Mesothelial cell of epicardium (in vitro differentiated cells): ENCODE data around the gene MORF4L1. TPM values are rescaled to one million over a fixed set of nuclear protein-coding genes. Genes with fewer than 3 reads are reported as not detected.

Source experiments
- DNase-seq, 2 experiments: peaks; one replicate each; pipeline ENCODE4 v3.0.0; 2021; ENCODE audit warnings: low spot score in 2 of 2; ENCODE audit not compliant: unreplicated experiment in 2 of 2
- H3K27ac Mint-ChIP-seq: 2 replicates; pipeline ENCODE4 v1.8.0; 2021; ENCODE audit warnings: mixed read lengths
- H3K27me3 Mint-ChIP-seq: 2 replicates; pipeline ENCODE4 v1.8.0; 2021; ENCODE audit warnings: low read depth, mixed read lengths
- H3K36me3 Mint-ChIP-seq: 2 replicates; pipeline ENCODE4 v1.8.0; 2021; ENCODE audit warnings: mixed read lengths
- H3K4me1 Mint-ChIP-seq: 2 replicates; pipeline ENCODE4 v1.8.0; 2021; ENCODE audit warnings: mixed read lengths
- H3K4me3 Mint-ChIP-seq: 2 replicates; pipeline ENCODE4 v1.8.0; 2021; ENCODE audit warnings: mild to moderate bottlenecking, moderate library complexity, mixed read lengths
- H3K9me3 Mint-ChIP-seq: 2 replicates; pipeline ENCODE4 v1.8.0; 2021; ENCODE audit warnings: mixed read lengths
- CTCF ChIP-seq: fragments of 200-600 bp; sonication (generic); IDR thresholded peaks from one replicate; pipeline ENCODE4 v1.5.0; 2021; ENCODE audit warnings: antibody characterized with exemption; ENCODE audit not compliant: unreplicated experiment
- total RNA-seq: library from RNA; stranded (reverse); gene quantifications from 3 replicates; pipeline ENCODE4 v1.2.1, GENCODE V29; 2021

The MORF4L1 gene
- total RNA-seq, 1 donor from 2014 or later, result 444 TPM

- Mint-ChIP-seq H3K4me3 (no peak overlapping the region), H3K27me3 (no peaks in the 10 kb centered on the region), H3K36me3 (peaks cover 35% of the 10 kb centered on the region), H3K9me3 (no peaks in the 10 kb centered on the region), H3K4me1 (peaks cover 27% of the 10 kb centered on the region), H3K27ac (no peak overlapping the region)
- TF ChIP-seq CTCF, result no peak
- no peak for DNase-seq
These were observed 56.0 kb downstream of the MORF4L1 start for GRCh38 chr15:78928616-78929093.

DNA sequence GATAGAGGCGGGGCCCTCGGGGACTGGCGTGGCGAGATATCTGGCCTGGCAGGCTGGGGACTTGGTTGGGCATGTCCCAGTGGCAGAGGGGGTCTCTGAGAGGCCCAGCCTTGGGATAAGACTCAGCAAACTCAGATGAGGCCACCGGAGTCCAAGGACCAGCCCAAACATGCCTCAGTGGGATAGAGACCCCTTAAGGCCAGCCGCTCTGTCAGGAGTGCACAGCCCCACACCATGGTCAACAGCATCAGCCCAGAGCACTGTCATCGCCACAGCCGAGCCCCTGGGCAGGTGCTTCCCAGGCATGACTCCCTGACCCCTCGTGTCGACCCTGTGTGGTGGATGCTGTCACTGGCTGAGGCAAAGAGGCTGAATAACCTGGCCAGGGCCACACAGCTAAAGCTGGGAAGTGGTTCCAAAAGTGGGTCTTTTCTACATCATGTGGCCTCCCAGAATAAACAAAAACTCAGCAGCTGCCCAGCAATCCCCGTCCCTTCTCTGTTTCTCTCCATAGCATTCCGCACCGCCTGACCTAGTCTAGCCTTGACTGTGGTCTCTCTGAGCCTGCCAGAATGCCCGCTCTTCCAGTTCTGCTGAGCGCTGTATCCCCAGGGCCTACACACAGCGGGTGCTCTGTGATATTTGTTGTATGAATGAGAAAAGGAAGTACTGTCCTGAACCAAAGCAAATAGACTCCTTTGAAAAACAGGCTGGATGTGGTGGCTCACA lies 57.0 kb downstream of the MORF4L1 start:
- DNase-seq, result no peak
- TF ChIP-seq CTCF, result no peak
- Mint-ChIP-seq H3K9me3 (no peaks in the 10 kb centered on the region), H3K4me1 (peaks cover 31% of the 10 kb centered on the region), H3K27ac (peak overlapping the region; percentile 85), H3K36me3 (peaks cover 33% of the 10 kb centered on the region), H3K4me3 (no peak overlapping the region), H3K27me3 (no peaks in the 10 kb centered on the region)

DNA sequence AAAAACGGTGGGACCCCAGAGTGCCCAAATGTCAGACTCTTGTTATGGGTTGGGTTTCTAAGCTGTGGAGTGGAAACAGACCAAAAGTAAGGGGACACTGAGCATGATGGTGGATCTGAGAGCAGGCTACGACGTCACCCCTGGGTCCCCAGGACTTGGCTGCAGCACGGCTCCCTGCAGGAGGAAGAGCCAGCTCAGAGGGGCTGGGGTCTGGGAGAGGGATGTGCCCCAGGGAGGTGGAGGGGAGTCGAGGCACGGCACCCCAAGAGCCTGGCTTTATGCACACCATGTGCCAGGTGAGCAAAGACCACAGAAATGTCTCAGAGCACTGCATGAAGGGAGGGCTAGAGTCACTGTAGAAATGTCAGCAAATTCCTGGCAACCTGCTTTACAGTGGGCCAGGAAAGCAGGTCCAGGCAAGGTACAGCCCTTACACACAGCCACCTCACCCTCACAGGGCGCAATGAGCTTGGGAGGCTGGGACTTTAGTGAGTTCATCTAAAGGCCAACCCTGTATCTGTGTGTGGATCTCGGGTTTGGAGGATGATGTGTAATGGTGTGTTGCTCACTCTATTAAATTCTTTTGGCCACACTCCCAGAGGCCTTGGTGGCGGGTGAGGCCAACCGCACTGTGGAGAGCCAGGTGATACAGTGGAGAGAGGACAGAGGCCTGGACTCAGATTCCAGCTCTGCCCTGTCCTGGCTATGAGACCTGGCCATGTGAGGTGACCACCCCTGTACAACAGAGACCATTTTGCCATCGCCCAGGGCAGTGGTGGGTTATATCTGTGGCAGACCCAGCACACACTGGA lies 58.1 kb downstream of the MORF4L1 start:
- peak overlapping the region; percentile 98 for H3K27ac Mint-ChIP-seq
- DNase-seq, result no peak
- H3K4me3 Mint-ChIP-seq, result peak overlapping the region; percentile 36

DNA sequence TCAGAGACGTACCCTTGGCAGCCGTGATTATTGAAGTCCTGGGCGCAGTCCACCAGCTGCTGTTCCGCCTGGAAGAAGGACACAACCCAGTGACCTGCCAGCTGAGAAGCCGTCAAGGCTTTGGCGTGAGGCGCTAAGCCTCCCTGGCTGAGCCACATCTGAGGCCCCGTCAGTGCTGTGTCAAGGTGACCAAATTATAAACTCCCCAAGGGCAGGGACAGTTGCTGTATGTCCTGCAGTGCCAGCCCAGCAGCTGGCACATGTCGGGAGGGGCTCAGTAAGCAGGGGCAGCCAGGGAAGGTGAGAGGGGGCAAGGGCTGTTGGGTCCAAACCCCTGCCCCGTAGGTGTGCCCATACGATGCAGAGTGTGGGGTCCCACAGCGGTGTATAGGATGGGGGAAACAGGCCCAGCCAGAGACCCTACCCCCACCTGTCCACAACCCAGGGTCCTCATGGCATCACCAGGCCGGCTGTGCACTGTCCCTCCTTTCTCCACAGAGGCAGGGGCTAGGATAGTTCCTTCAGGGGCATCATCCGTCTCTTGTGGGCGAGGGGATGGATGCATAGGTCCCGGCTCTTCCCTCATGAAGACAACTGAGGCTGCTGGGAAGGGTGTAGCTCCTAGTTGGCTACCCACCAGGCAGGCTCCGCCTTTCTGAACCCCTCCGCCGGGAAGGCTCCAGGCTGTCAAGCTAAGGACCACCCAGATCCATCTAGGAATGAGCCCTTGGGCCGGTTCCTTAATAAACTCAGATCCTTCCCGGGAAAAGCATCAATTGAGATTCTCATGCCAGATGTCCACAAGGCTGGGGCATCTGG lies 59.0 kb downstream of the MORF4L1 start:
- peaks cover 30% of the 10 kb centered on the region for H3K36me3 Mint-ChIP-seq
- H3K4me3 Mint-ChIP-seq, result no peak overlapping the region
- H3K9me3 Mint-ChIP-seq, result no peaks in the 10 kb centered on the region
- peaks cover 31% of the 10 kb centered on the region for H3K4me1 Mint-ChIP-seq
- no peak for DNase-seq
- no peaks in the 10 kb centered on the region for H3K27me3 Mint-ChIP-seq
- peak overlapping the region; percentile 98 for H3K27ac Mint-ChIP-seq
- no peak for TF ChIP-seq CTCF

More for the DNA sequence above, 58.1 kb downstream of the MORF4L1 start:
- H3K4me1 Mint-ChIP-seq, result peaks cover 31% of the 10 kb centered on the region
- TF ChIP-seq CTCF, result no peak
- no peaks in the 10 kb centered on the region for H3K27me3 Mint-ChIP-seq
- H3K36me3 Mint-ChIP-seq, result peaks cover 31% of the 10 kb centered on the region
- H3K9me3 Mint-ChIP-seq, result no peaks in the 10 kb centered on the region

DNA sequence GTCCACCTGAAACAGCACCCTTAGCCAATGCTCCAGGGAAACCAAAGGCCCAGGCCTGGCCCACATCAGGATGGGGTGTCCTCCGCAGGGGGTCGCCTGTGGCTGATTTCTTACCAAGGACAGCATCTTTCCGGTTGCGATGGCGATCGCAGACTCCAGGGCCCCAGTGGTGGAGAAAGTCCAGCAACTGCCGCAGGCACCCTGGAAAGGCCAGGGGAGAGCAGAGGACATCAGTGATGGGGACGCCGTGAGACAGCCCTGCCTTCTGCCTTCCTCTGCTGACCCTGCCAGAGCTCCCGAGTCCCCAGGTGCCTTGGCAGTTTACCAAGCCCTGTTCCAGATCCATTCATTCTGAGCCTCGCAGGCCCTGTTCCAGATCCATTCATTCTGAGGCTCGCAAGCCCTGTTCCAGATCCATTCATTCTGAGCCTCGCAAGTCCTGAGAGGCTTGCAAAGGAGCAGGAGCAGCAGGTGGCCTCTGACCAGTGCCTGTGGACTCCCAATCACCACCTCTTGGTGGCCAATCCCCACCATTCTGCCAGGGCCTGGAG lies 59.6 kb downstream of the MORF4L1 start:
- no peak overlapping the region for H3K4me3 Mint-ChIP-seq
- TF ChIP-seq CTCF, result no peak
- peaks cover 26% of the 10 kb centered on the region for H3K36me3 Mint-ChIP-seq
- H3K27ac Mint-ChIP-seq, result peak overlapping the region; percentile 25
- no peaks in the 10 kb centered on the region for H3K27me3 Mint-ChIP-seq
- no peak for DNase-seq
- peaks cover 31% of the 10 kb centered on the region for H3K4me1 Mint-ChIP-seq
- no peaks in the 10 kb centered on the region for H3K9me3 Mint-ChIP-seq
